ENCODE measurements around the gene APOD. TPM values are rescaled to one million over a fixed set of nuclear protein-coding genes. Genes with fewer than 3 reads are reported as not detected.

The APOD gene
- total and polyA plus RNA-seq, 9 of the 15 experiments (the other 6 are each of a cell fraction or from before 2014, with no cell fraction given): 0.18 to 0.50 (median 0.35) TPM; not detected in 1

DNA sequence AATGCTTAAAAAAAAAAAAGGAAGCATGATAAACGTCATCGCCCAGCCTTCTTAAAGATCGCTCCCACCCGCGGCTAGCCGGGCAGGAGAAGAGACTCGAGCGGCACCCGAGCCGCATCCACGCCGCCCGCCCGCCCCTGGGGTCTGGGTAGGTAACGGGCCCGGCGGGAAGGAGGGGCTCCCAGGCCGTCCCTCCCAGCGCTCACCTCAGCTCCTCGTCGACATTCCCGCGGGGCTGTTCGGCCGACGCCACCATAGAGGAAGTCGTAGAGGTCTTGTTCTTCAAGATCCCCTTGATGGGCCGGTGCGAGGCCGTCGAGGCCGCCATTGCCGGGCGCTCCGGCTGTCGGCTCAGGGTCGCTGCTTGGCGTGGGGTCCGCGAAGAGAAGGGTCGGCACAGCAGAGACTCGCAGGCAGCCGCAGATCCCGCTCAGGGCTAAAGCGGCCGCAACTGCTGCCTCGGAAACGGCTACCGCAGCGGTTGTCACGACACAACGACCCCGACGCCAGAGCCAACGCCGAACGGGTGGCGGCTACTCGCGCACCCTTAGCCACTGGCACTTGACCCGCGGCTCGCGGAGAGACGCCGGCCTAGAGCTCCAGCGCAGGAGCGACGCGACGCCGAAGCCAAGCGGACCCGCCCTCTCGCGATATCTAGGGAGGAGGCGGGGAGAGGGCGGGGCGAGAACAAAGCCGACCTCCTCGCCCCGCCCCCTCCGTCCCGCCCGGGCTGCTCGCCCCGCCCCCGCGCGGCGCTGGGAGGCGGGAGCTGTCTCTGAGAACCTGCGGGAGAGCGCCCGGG is 40.8 kb downstream of the APOD start, which contains the start of gene PPP1R2 (continued):
- TF ChIP-seq, protein P1, sequence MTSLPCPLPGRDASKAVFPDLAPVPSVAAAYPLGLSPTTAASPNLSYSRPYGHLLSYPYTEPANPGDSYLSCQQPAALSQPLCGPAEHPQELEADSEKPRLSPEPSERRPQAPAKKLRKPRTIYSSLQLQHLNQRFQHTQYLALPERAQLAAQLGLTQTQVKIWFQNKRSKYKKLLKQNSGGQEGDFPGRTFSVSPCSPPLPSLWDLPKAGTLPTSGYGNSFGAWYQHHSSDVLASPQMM (CRISPR knock-in tag; IDR thresholded peaks at IDR 0.05): no peak
- no peak for TF ChIP-seq SMC3 (conservative IDR thresholded peaks at IDR 0.05; ENCODE audit: insufficient read depth, low read depth, low read length)
- no peak for TF ChIP-seq CBX2 (IDR thresholded peaks at IDR 0.05; ENCODE audit: insufficient read depth, low read length, poor library complexity, severe bottlenecking)
- TF ChIP-seq ILK (tag; IDR thresholded peaks at IDR 0.05; ENCODE audit: borderline replicate concordance, low read depth): no peak
- TF ChIP-seq U2AF2 (optimal IDR thresholded peaks at IDR 0.05; ENCODE audit: low read depth, low read length): no peak
- TF ChIP-seq PREB (CRISPR knock-in tag; IDR thresholded peaks at IDR 0.05): no peak
- TF ChIP-seq ZSCAN32 (CRISPR knock-in tag; IDR thresholded peaks at IDR 0.05): no peak
- TF ChIP-seq POLR2AphosphoS5 (IDR thresholded peaks at IDR 0.05; ENCODE audit: control insufficient read depth, insufficient read depth, low read depth, low read length): peak; percentile 92
- TF ChIP-seq RFX7 (CRISPR knock-in tag; IDR thresholded peaks at IDR 0.05): no peak
- TF ChIP-seq, protein P2, sequence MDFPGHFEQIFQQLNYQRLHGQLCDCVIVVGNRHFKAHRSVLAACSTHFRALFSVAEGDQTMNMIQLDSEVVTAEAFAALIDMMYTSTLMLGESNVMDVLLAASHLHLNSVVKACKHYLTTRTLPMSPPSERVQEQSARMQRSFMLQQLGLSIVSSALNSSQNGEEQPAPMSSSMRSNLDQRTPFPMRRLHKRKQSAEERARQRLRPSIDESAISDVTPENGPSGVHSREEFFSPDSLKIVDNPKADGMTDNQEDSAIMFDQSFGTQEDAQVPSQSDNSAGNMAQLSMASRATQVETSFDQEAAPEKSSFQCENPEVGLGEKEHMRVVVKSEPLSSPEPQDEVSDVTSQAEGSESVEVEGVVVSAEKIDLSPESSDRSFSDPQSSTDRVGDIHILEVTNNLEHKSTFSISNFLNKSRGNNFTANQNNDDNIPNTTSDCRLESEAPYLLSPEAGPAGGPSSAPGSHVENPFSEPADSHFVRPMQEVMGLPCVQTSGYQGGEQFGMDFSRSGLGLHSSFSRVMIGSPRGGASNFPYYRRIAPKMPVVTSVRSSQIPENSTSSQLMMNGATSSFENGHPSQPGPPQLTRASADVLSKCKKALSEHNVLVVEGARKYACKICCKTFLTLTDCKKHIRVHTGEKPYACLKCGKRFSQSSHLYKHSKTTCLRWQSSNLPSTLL (IDR thresholded peaks at IDR 0.05): no peak
- 0 out of 2 replicates have a peak, but pooled peaks have one; percentile 46 for TF ChIP-seq HNRNPL (IDR thresholded peaks at IDR 0.05; ENCODE audit: low read depth, low read length)
- no peak for TF ChIP-seq MBD1 (CRISPR knock-in tag; IDR thresholded peaks at IDR 0.05)
- TF ChIP-seq XRCC5 (IDR thresholded peaks at IDR 0.05; ENCODE audit: low read depth, low read length): no peak
- TF ChIP-seq FOXK1 (CRISPR knock-in tag; IDR thresholded peaks at IDR 0.05; ENCODE audit: borderline replicate concordance): no peak; the same call in 1 of the 2 replicates
- TF ChIP-seq CSDE1 (IDR thresholded peaks at IDR 0.05): no peak
- no peak for TF ChIP-seq SNRNP70 (optimal IDR thresholded peaks at IDR 0.05; ENCODE audit: low read depth, low read length)
- TF ChIP-seq HDAC6 (IDR thresholded peaks at IDR 0.05; ENCODE audit: low read depth, low read length): no peak
- TF ChIP-seq HLTF (IDR thresholded peaks at IDR 0.05): no peak
- TF ChIP-seq RFX1 (IDR thresholded peaks at IDR 0.05): no peak
- TF ChIP-seq ZNF717 (CRISPR knock-in tag; IDR thresholded peaks at IDR 0.05): no peak
- TF ChIP-seq CCNT2 (IDR thresholded peaks at IDR 0.05; ENCODE audit: borderline replicate concordance, extremely low read depth, insufficient read length, low read depth, low read length): peak; percentile 54
- TF ChIP-seq ZNF175 (CRISPR knock-in tag; IDR thresholded peaks at IDR 0.05; ENCODE audit: low read depth): 0 out of 2 replicates have a peak, but pooled peaks have one; percentile 10
- no peak for TF ChIP-seq ZKSCAN3 (CRISPR knock-in tag; IDR thresholded peaks at IDR 0.05)
- peak; percentile 94 for TF ChIP-seq PHF8 (IDR thresholded peaks at IDR 0.05; ENCODE audit: borderline replicate concordance, low read length)
